DOHH2 (cell line): Measurements from ENCODE around the gene WNT8B.

Experiments used
- H3F3A ChIP-seq: fragments of 200-600 bp; sonication (generic), shearing (Covaris generic); 2 replicates; pipeline ENCODE4 v1.6.0; 2016; ENCODE audit warnings: antibody characterized with exemption, mild to moderate bottlenecking; ENCODE audit not compliant: control insufficient read depth, insufficient read depth
- H3K27ac ChIP-seq: fragments of 200-600 bp; sonication (generic); 2 replicates; pipeline ENCODE4 v1.5.1; 2014; ENCODE audit warnings: low read depth, mild to moderate bottlenecking, low read length, moderate library complexity
- H3K27me3 ChIP-seq: fragments of 200-600 bp; sonication (generic); 2 replicates; pipeline ENCODE4 v1.6.1; 2014; ENCODE audit warnings: mild to moderate bottlenecking, low read length, mixed read lengths; ENCODE audit not compliant: control insufficient read depth
- H3K36me3 ChIP-seq: fragments of 200-600 bp; sonication (generic); 2 replicates; pipeline ENCODE4 v1.6.1; 2014; ENCODE audit warnings: mild to moderate bottlenecking, low read length, moderate library complexity, mixed read lengths; ENCODE audit not compliant: control insufficient read depth
- H3K4me1 ChIP-seq: fragments of 200-600 bp; sonication (generic); 2 replicates; pipeline ENCODE4 v1.6.1; 2014; ENCODE audit warnings: mild to moderate bottlenecking, low read length, mixed read lengths; ENCODE audit not compliant: control insufficient read depth
- H3K4me2 ChIP-seq: fragments of 200-600 bp; sonication (generic); 2 replicates; pipeline ENCODE4 v1.6.0; 2014; ENCODE audit warnings: mild to moderate bottlenecking, low read length, moderate library complexity
- H3K4me3 ChIP-seq: fragments of 200-600 bp; sonication (generic); 2 replicates; pipeline ENCODE4 v1.5.1; 2014; ENCODE audit warnings: mild to moderate bottlenecking, low read length, mixed read lengths
- H3K79me2 ChIP-seq: fragments of 200-600 bp; sonication (generic); 2 replicates; pipeline ENCODE4 v1.6.1; 2014; ENCODE audit warnings: mild to moderate bottlenecking, low read length, mixed read lengths; ENCODE audit not compliant: control insufficient read depth
- H3K9me2 ChIP-seq: fragments of 200-600 bp; sonication (generic); replicated peaks from 2 replicates; pipeline ENCODE4 v1.6.1; 2014; ENCODE audit warnings: mild to moderate bottlenecking, low read length, mixed read lengths; ENCODE audit not compliant: control insufficient read depth
- H3K9me3 ChIP-seq: fragments of 200-600 bp; sonication (generic); 2 replicates; pipeline ENCODE4 v1.6.1; 2014; ENCODE audit warnings: antibody characterized with exemption, low read length, mixed read lengths; ENCODE audit not compliant: control insufficient read depth, insufficient read depth
- H4K20me1 ChIP-seq: fragments of 200-600 bp; sonication (generic); 2 replicates; pipeline ENCODE4 v1.6.0; 2014; ENCODE audit warnings: low read depth, mild to moderate bottlenecking, antibody characterized with exemption, low read length, moderate library complexity; ENCODE audit not compliant: control insufficient read depth, insufficient read depth
- CTCF ChIP-seq: fragments of 200-600 bp; sonication (generic); IDR thresholded peaks from one replicate; pipeline ENCODE4 v1.5.1; 2014; ENCODE audit warnings: antibody characterized with exemption, mild to moderate bottlenecking, low read depth, low read length; ENCODE audit not compliant: poor library complexity, severe bottlenecking
- EZH2phosphoT487 ChIP-seq: fragments of 200-600 bp; sonication (generic); IDR thresholded peaks from 2 replicates; pipeline ENCODE4 v1.6.1; 2017; ENCODE audit warnings: borderline replicate concordance, mild to moderate bottlenecking, antibody characterized with exemption, low read length, moderate library complexity, mixed read lengths

WNT8B gene

GRCh38 chr10:100515612-100516011, 52.8 kb downstream of the WNT8B start:
- no peak overlapping the region for H3K4me3 ChIP-seq
- H3K27ac ChIP-seq = no peak overlapping the region
- no peaks in the 10 kb centered on the region for H3F3A ChIP-seq
- no peaks in the 10 kb centered on the region for H3K79me2 ChIP-seq
- H4K20me1 ChIP-seq = no peaks in the 10 kb centered on the region
- H3K27me3 ChIP-seq = no peaks in the 10 kb centered on the region
- no peaks in the 10 kb centered on the region for H3K9me2 ChIP-seq
- no peak for TF ChIP-seq EZH2phosphoT487
- no peak for TF ChIP-seq CTCF
- H3K4me1 ChIP-seq = no peaks in the 10 kb centered on the region
- H3K9me3 ChIP-seq = no peaks in the 10 kb centered on the region
- H3K4me2 ChIP-seq = no peak overlapping the region
- H3K36me3 ChIP-seq = peaks cover 10% of the 10 kb centered on the region

- no peak overlapping the region for H3K4me3 ChIP-seq
- no peaks in the 10 kb centered on the region for H3K79me2 ChIP-seq
- H3F3A ChIP-seq = no peaks in the 10 kb centered on the region
- TF ChIP-seq EZH2phosphoT487 = no peak
- no peak for TF ChIP-seq CTCF
- H3K27ac ChIP-seq = no peak overlapping the region
- no peaks in the 10 kb centered on the region for H3K9me2 ChIP-seq
- H3K4me2 ChIP-seq = no peak overlapping the region
- no peaks in the 10 kb centered on the region for H3K9me3 ChIP-seq
- H3K4me1 ChIP-seq = no peaks in the 10 kb centered on the region
- H3K36me3 ChIP-seq = peaks cover 10% of the 10 kb centered on the region
- H3K27me3 ChIP-seq = no peaks in the 10 kb centered on the region
- no peaks in the 10 kb centered on the region for H4K20me1 ChIP-seq
Observed at GRCh38 chr10:100516847-100517246, 54.0 kb downstream of the WNT8B start.

GRCh38 chr10:100518761-100519241, 56.0 kb downstream of the WNT8B start:
- Histone ChIP-seq H3K27ac (no peak overlapping the region), H3K4me3 (no peak overlapping the region)

More at GRCh38 chr10:100518761-100519241, 56.0 kb downstream of the WNT8B start:
- Histone ChIP-seq H3F3A (no peaks in the 10 kb centered on the region), H3K9me2 (no peaks in the 10 kb centered on the region), H3K27me3 (no peaks in the 10 kb centered on the region), H3K4me2 (no peak overlapping the region), H3K79me2 (no peaks in the 10 kb centered on the region), H3K4me1 (no peaks in the 10 kb centered on the region), H4K20me1 (no peaks in the 10 kb centered on the region), H3K9me3 (no peaks in the 10 kb centered on the region), H3K36me3 (peaks cover 21% of the 10 kb centered on the region)
- no peak for TF ChIP-seq EZH2phosphoT487
- peak; percentile 83 for TF ChIP-seq CTCF
